A673 (cell line): ENCODE data around the gene FHIT.

Experiments used
- EZH2 ChIP-seq: fragments of 200-600 bp; sonication (generic); IDR thresholded peaks from 2 replicates; pipeline ENCODE4 v1.6.1; 2017; ENCODE audit warnings: borderline replicate concordance, low read depth, mild to moderate bottlenecking, mixed read lengths, antibody characterized with exemption, low read length; ENCODE audit not compliant: poor library complexity, severe bottlenecking
- TF ChIP-seq, protein P1 (sequence below): fragments of 300-800, 200-600 bp; sonication (generic); conservative IDR thresholded peaks from 2 replicates; pipeline ENCODE4 v1.5.1; 2017; ENCODE audit warnings: low read depth, mild to moderate bottlenecking, antibody characterized with exemption, low read length, moderate library complexity, mixed read lengths

DNA sequence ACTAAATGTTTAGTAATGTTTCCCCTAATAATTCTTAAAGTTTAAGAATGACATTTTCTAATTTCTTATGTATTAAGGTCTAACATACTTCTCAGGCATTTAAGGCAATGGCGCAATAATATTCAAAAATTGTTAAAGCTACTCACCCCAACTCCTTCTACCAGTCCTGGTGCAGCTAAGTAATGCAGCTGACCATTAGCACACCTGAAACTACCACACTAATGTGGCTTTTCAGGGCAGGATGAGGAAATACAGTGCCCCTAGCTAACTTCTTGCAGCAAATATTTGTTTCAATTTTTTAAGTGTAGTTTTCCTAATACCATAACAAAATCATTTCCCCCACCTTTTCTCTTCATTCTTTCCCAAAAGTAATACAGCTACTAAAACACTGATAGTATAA is 827.7 kb downstream of the FHIT start:
- TF ChIP-seq, protein P1, sequence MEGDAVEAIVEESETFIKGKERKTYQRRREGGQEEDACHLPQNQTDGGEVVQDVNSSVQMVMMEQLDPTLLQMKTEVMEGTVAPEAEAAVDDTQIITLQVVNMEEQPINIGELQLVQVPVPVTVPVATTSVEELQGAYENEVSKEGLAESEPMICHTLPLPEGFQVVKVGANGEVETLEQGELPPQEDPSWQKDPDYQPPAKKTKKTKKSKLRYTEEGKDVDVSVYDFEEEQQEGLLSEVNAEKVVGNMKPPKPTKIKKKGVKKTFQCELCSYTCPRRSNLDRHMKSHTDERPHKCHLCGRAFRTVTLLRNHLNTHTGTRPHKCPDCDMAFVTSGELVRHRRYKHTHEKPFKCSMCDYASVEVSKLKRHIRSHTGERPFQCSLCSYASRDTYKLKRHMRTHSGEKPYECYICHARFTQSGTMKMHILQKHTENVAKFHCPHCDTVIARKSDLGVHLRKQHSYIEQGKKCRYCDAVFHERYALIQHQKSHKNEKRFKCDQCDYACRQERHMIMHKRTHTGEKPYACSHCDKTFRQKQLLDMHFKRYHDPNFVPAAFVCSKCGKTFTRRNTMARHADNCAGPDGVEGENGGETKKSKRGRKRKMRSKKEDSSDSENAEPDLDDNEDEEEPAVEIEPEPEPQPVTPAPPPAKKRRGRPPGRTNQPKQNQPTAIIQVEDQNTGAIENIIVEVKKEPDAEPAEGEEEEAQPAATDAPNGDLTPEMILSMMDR = no peak
- TF ChIP-seq EZH2 = no peak
